SK-N-SH treated with all-trans-retinoic acid at 6 μM for 48 hours (cell line): ENCODE data around the gene ZNF71.
A peak's percentile ranks its signal among the peaks of the same experiment; 100 is the strongest.
"Not testable (repeated sequence)": the region's sequence is repeated elsewhere in the genome, so short reads cannot be mapped to it uniquely, and the experiment has no call there.

Experiments used
- ATAC-seq: fragments of 200-7000 bp; cut with Tn5 transposase; 3 replicates; pipeline ENCODE4 v1.9.1; 2020; ENCODE audit warnings: mild to moderate bottlenecking, moderate library complexity
- GLIS3 ChIP-seq: fragments of 250-450 bp; sonication (Bioruptor Pico); IDR thresholded peaks from 2 replicates; pipeline ENCODE4 v1.5.0; 2020; ENCODE audit warnings: mild to moderate bottlenecking, moderate library complexity
- OSR1 ChIP-seq: fragments of 250-450 bp; sonication (Bioruptor Pico); IDR thresholded peaks from 2 replicates; pipeline ENCODE4 v1.8.0; 2022; ENCODE audit warnings: moderate library complexity, mild to moderate bottlenecking, inconsistent platforms
- SNAI2 ChIP-seq: fragments of 250-450 bp; sonication (Bioruptor Pico); IDR thresholded peaks from 2 replicates; pipeline ENCODE4 v1.5.0; 2020; ENCODE audit warnings: mild to moderate bottlenecking, moderate library complexity
- ZFP3 ChIP-seq: fragments of 250-450 bp; sonication (Bioruptor Pico); IDR thresholded peaks from 2 replicates; pipeline ENCODE4 v1.5.0; 2020; ENCODE audit warnings: mild to moderate bottlenecking, moderate library complexity
- ZNF8 ChIP-seq: fragments of 450-650 bp; formaldehyde crosslinking; IDR thresholded peaks from 2 replicates; pipeline ENCODE4 v1.5.0; 2020; ENCODE audit warnings: mild to moderate bottlenecking, moderate library complexity
- TF ChIP-seq, protein P1 (sequence below): fragments of 250-450 bp; sonication (Bioruptor Pico); IDR thresholded peaks from 2 replicates; pipeline ENCODE4 v1.5.0; 2020; ENCODE audit warnings: mild to moderate bottlenecking, moderate library complexity
- TF ChIP-seq, protein P2 (sequence below): fragments of 250-450 bp; sonication (Bioruptor Pico); IDR thresholded peaks from 2 replicates; pipeline ENCODE4 v1.5.1; 2020; ENCODE audit warnings: low read depth, mild to moderate bottlenecking, moderate library complexity
- TF ChIP-seq, protein P3 (sequence below): fragments of 250-450 bp; sonication (Bioruptor Pico); IDR thresholded peaks from 2 replicates; pipeline ENCODE4 v1.8.0; 2021; ENCODE audit warnings: low read depth, mild to moderate bottlenecking, moderate library complexity, borderline replicate concordance
- TF ChIP-seq, protein P4 (sequence below): fragments of 250-450 bp; sonication (Bioruptor Pico); IDR thresholded peaks from 2 replicates; pipeline ENCODE4 v1.5.1; 2021; ENCODE audit warnings: mild to moderate bottlenecking, moderate library complexity

The ZNF71 gene

DNA sequence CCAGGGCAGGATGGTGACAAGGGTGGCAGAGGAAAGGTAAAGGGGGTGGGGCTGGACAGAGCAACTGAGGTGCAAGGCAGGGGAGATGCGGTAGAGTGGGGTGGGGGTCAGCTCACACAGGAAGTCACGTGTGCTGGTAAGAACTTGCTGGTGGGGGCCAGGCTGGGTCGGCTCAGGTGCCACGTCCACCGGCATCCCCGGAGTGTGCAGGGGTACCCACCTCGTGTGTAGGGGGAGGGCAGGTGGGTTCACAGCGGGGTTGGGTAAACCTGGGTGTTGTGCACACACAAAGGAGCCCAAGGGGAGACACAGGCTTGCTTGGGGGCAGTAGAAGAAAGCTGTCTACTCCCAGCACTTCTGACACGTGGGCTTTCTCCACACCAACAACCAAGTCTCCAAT, 73.6 kb downstream of the ZNF71 start (continued):
- TF ChIP-seq, protein P1, sequence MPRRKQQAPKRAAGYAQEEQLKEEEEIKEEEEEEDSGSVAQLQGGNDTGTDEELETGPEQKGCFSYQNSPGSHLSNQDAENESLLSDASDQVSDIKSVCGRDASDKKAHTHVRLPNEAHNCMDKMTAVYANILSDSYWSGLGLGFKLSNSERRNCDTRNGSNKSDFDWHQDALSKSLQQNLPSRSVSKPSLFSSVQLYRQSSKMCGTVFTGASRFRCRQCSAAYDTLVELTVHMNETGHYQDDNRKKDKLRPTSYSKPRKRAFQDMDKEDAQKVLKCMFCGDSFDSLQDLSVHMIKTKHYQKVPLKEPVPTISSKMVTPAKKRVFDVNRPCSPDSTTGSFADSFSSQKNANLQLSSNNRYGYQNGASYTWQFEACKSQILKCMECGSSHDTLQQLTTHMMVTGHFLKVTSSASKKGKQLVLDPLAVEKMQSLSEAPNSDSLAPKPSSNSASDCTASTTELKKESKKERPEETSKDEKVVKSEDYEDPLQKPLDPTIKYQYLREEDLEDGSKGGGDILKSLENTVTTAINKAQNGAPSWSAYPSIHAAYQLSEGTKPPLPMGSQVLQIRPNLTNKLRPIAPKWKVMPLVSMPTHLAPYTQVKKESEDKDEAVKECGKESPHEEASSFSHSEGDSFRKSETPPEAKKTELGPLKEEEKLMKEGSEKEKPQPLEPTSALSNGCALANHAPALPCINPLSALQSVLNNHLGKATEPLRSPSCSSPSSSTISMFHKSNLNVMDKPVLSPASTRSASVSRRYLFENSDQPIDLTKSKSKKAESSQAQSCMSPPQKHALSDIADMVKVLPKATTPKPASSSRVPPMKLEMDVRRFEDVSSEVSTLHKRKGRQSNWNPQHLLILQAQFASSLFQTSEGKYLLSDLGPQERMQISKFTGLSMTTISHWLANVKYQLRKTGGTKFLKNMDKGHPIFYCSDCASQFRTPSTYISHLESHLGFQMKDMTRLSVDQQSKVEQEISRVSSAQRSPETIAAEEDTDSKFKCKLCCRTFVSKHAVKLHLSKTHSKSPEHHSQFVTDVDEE (CRISPR knock-in tag) = no peak

DNA sequence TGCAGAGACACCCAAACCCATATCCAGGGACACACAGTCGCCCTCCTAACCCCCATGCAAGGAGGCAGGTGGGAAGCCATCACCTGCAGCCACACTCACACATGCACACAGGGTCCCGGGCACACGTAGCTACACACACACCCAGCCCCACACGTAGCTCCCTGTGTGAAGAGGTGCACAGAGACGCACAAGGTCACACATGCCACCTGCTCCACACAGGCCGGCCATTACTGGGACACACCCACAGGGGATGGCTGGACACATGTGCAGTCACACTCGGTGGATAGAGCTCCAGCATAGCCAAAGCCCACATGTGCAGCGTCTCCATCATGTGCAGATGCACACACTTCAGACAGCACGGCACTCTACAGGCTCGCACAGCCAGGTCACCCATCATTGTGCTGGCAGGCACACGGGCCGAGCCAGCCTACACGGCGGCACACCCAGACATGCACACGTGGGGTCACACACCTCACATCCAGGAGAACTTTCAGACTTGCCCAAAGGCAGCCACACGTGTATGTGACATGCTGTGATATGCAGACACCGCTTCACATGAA, 75.4 kb downstream of the ZNF71 start:
- ATAC-seq = no peak
- TF ChIP-seq, protein P2, sequence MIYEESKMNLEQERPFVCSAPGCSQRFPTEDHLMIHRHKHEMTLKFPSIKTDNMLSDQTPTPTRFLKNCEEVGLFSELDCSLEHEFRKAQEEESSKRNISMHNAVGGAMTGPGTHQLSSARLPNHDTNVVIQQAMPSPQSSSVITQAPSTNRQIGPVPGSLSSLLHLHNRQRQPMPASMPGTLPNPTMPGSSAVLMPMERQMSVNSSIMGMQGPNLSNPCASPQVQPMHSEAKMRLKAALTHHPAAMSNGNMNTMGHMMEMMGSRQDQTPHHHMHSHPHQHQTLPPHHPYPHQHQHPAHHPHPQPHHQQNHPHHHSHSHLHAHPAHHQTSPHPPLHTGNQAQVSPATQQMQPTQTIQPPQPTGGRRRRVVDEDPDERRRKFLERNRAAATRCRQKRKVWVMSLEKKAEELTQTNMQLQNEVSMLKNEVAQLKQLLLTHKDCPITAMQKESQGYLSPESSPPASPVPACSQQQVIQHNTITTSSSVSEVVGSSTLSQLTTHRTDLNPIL (CRISPR knock-in tag) = no peak
- no peak for TF ChIP-seq SNAI2 (CRISPR knock-in tag)

DNA sequence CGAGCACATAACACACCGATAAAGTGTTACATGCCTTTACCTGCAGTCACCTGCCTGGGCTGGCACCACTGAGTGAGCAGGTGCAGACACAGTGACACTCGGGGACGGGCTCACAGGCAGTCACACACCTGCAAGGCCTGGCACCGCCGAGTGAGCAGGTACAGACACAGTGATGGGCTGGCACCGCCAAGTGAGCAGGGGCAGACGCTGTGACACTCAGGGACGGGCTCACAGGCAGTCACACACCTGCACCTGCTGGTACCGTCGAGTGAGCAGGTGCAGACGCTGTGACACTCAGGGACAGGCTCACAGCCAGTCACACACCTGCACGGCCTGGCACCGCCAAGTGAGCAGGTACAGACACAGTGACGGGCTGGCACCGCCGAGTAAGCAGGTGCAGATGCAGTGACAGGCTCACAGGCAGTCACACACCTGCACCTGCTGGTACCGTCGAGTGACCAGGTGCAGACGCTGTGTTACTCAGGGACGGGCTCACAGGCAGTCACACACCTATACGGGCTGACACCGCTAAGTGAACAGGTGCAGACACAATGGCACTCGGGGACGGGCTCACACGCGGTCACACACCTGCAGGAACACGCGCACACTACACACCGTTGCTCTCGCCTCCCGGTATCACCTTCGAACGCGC, 76.0 kb downstream of the ZNF71 start:
- TF ChIP-seq, protein P3, sequence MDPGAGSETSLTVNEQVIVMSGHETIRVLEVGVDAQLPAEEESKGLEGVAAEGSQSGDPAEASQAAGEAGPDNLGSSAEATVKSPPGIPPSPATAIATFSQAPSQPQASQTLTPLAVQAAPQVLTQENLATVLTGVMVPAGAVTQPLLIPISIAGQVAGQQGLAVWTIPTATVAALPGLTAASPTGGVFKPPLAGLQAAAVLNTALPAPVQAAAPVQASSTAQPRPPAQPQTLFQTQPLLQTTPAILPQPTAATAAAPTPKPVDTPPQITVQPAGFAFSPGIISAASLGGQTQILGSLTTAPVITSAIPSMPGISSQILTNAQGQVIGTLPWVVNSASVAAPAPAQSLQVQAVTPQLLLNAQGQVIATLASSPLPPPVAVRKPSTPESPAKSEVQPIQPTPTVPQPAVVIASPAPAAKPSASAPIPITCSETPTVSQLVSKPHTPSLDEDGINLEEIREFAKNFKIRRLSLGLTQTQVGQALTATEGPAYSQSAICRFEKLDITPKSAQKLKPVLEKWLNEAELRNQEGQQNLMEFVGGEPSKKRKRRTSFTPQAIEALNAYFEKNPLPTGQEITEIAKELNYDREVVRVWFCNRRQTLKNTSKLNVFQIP (CRISPR knock-in tag) = no peak
- TF ChIP-seq, protein P4, sequence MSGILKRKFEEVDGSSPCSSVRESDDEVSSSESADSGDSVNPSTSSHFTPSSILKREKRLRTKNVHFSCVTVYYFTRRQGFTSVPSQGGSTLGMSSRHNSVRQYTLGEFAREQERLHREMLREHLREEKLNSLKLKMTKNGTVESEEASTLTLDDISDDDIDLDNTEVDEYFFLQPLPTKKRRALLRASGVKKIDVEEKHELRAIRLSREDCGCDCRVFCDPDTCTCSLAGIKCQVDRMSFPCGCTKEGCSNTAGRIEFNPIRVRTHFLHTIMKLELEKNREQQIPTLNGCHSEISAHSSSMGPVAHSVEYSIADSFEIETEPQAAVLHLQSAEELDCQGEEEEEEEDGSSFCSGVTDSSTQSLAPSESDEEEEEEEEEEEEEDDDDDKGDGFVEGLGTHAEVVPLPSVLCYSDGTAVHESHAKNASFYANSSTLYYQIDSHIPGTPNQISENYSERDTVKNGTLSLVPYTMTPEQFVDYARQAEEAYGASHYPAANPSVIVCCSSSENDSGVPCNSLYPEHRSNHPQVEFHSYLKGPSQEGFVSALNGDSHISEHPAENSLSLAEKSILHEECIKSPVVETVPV (CRISPR knock-in tag) = no peak
- TF ChIP-seq, protein P1 (CRISPR knock-in tag) = no peak
- no peak for TF ChIP-seq GLIS3 (CRISPR knock-in tag)
- TF ChIP-seq OSR1 = no peak
- no peak for ATAC-seq

DNA sequence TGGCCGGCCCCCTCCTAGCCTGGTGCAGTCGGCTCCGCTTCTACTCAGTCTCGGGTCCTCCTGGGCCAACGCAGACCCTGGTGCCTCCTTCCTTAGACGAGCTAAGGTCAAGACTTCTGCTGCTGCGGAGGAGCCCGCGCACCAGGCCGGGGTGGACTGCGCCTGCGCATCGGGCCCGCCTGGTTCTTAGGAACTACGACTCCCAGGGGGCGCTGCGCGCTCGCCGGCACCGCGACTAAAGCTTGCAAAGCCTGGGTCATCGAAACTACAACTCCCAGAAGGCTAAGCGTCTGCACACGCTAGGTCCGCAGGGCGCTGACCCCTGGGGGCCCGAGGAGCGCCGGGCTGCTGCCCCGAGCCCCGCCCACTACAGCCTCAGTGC, 76.5 kb downstream of the ZNF71 start, which contains the start of gene ZNF835:
TSS of gene ZNF835 (minus strand) at position 145 of the 382 bp plus-strand sequence. CDS start 6,559 bp downstream, outside the sequence.
- no peak for ATAC-seq
- TF ChIP-seq ZFP3 (CRISPR knock-in tag) = peak; percentile 67; the same call in 1 of the 2 replicates
- TF ChIP-seq ZNF8 (CRISPR knock-in tag) = no peak

DNA sequence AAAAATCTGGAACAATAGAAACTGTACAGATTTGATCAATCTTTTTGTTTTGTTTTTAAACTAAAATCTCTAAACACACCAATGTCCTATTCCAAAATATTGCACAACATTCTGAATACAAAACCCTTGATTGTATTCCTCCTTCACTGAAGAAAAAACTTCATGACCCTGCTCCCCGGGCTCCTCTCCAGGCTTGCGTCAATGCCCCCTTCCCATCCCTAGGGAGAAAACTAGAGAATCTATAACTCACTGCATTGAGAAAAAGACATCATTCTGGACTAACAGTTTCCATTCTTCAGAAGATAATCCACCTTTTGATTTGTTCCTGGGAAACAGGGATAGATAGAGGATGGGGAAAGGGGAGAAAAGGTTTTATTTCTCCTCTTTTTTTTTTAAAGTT, 77.5 kb downstream of the ZNF71 start:
- ATAC-seq = not testable (repeated sequence)
